ENCODE data around the gene HSPB8. TPM values are rescaled to one million over a fixed set of nuclear protein-coding genes. Genes with fewer than 3 reads are reported as not detected.

HSPB8 gene
- total RNA-seq, 4 donors from 2014 or later: 18.9 to 26.9 (median 23.5) TPM

DNA sequence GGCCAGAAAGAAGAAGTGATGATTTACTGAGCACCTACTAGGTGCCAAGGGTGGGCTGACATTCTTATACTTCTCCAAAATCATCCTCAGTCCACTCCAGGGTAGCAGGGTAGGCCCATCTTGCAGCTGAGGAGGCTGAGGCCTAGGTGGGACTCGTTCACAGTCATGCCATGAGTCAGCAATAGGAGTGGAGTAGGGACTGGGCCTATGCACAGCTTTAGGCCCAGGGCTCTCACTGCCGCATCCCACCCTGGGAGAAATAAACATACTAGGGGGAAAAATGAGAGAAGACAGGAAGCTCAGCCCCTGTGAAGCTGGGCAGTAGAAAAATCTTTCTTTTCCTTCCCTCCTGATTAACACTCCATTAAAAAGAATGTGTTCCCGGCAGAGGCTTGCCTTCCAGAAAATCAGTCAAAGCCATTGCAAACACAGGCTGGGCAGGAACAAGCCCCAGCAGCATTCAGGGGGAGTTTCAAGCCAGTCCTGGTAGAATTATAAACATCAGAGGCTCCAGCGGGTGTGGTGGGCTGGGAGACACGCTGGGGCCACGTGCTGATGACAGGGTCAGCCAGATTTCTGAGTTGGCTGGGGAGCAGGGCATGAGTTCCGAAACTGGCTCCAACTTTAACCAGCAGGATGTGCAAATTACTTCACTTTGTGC lies 1.8 kb downstream of the HSPB8 start:
- no peak for TF ChIP-seq CTCF (IDR thresholded peaks at IDR 0.05; ENCODE audit: low read depth)

GRCh38 chr12:119181202-119181601 lies 2.5 kb downstream of the HSPB8 start:
- TF ChIP-seq CTCF (IDR thresholded peaks at IDR 0.05; ENCODE audit: low read depth): no peak

DNA sequence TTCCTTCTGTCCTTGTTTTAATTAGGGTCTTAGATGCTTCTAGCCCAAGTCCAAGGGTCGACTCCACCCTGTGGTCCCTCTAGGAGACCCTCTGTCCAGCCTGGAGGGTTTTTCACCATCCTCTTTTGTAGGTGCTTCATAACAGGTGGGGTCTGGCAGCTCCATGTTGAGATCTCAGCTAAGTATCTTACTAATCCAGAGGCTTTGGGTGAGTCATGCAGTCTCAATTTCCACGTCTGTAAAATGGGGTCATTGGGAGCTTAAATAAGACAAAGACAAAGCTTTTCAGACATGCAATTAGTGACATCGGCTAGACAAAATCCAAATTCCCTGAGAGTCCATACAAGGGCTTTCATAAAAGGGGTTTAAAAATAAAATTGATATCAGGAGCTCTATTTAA lies 3.2 kb downstream of the HSPB8 start:
- TF ChIP-seq CTCF (IDR thresholded peaks at IDR 0.05; ENCODE audit: low read depth): no peak

DNA sequence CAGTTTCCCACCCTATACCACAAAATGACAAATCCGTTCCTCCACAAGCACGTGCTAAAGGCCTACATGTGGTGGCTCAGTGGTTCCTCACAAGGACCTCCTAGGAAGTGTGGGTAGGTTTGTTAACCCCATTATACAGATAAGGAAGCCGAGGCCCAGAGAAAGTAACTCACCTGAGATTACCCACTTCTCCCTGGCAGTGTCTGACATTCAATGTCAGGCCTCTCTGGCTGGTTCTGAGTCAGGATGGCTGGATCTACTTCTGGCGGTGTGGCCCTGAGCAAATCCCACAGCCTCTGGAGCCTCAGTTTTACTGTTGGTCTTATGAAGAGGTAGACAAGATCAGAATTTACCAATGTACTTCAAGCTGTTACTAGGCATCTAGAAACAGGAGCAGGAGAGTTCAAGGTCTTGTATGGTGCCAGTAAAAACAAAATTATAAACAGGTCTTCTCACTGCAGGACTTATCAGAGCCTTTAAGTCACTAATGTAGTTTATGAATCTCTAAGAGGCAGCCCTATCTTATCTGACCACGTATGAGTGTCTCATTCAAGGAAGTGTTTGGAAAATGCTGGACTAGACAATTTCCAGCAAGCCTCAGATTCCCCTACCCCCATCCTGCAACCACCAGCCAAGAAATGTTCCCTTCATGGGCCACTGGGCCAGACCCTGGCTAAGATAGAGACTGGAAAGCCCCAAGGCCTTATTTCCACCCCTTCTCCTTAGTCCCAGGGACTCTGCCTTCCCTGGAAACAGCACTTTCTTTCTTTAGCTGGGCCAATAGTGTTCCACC lies 4.2 kb downstream of the HSPB8 start:
- TF ChIP-seq CTCF (IDR thresholded peaks at IDR 0.05; ENCODE audit: low read depth): no peak

DNA sequence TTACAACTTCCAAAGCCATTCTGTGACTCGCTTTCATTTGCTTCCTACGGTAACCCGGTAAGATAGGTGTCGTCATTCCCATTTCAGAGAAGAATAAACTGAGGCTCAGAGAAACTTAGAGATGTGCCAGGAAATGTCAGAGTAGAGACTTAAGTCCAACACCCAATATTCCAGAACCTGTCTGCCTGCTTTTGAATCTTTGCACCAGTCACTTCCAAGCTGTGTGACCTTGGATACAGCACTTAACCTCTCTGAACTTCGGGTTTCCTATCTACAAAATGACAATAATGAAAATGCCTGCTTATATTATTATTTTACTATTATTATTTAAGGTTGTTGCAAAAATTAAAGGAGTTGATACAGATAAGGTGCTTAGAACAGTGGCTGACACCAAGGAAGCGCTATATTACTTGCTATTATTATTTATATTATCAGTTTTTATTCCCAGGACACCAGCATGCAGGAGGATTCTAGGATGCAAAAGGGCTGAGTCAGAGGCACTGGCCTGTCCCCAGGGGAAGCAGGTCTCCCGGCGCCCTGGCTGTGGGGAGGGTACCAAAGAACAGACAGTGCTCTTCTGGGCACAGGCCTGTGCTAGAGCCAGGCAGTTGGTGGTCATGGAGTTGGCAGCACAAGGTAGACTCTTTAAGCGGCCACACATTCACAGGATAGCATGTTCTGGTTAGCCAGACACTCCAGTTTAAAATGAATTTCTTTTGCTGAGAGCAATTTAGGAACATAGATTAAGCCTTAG lies 5.4 kb downstream of the HSPB8 start:
- TF ChIP-seq CTCF (IDR thresholded peaks at IDR 0.05; ENCODE audit: low read depth): no peak

DNA sequence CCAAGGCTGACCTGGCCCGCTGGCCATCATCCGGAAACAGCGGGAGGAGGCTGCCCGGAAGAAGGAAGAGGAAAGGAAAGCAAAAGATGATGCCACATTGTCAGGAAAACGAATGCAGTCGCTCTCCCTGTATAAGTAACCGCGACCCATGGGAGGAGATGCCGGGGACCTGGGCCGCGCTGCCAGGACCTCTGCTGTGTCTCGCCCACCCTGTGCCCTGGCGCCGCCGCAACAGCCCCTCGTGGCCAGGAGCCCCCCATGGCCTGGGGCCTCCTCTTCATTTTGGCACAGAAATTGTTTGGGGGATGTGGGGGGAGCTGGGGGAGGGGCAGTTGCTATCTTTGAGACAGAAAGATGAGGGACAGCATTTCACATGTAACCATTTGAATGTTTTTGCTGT lies 16.5 kb downstream of the HSPB8 start:
- no peak for TF ChIP-seq CTCF (IDR thresholded peaks at IDR 0.05; ENCODE audit: low read depth)

- no peak for TF ChIP-seq CTCF (IDR thresholded peaks at IDR 0.05; ENCODE audit: low read depth)
Observed at GRCh38 chr12:119198440-119198839, 19.7 kb downstream of the HSPB8 start.

Measured in subcutaneous adipose tissue (tissue), 4 donors.